T-cell (primary cell): ENCODE data around the gene FCER1G. TPM values are rescaled to one million over a fixed set of nuclear protein-coding genes. Genes with fewer than 3 reads are reported as not detected.

Experiments used
- ATAC-seq, 4 experiments: fragments of 200-7000 bp in 3 of 4; fragments of 150-1000 bp in 1 of 4; cut with Tn5 transposase; replicated peaks in 1 of 4; 1 replicate in 3 of 4; 2 replicates in 1 of 4; pipeline ENCODE4 v1.10.0; 2021; ENCODE audit warnings: moderate library complexity in 3 of 4, mild to moderate bottlenecking in 2 of 4, moderate number of reproducible peaks in 1 of 4
- CTCF ChIA-PET, 2 donors: fragments of 300-600 bp; sonication (Branson Sonifier 250); formaldehyde crosslinking; loops; one replicate each; lab custom pipeline; 2022; ENCODE audit warnings: antibody characterized with exemption in 2 of 2; lab: Charles Lee
- POLR2A ChIA-PET, 2 donors: fragments of 300-600 bp; sonication (Branson Sonifier 250); formaldehyde crosslinking; loops; one replicate each; lab custom pipeline; 2022; ENCODE audit warnings: antibody characterized with exemption in 2 of 2; lab: Charles Lee
- DNase-seq, 35 experiments: peaks; one replicate each; pipeline versions ENCODE4 v3.0.0 to v3.0.0-alpha.2; 2013 to 2023
- H3K27ac ChIP-seq: one replicate; pipeline ENCODE4 v1.5.1; 2013; ENCODE audit warnings: low read length
- H3K27me3 ChIP-seq, 2 experiments: replicated peaks in 1 of 2; 1 replicate in 1 of 2; 2 replicates in 1 of 2; pipeline versions ENCODE4 v1.6.1 to v1.7.0; 2013; ENCODE audit warnings: low read length in 1 of 2, mixed read lengths in 1 of 2; ENCODE audit not compliant: control insufficient read depth in 2 of 2, insufficient read depth in 2 of 2; ENCODE audit errors: extremely low read depth in 1 of 2
- H3K36me3 ChIP-seq, 2 donors: 1 replicate in 1 of 2; 2 replicates in 1 of 2; pipeline versions ENCODE4 v1.6.1 to v1.7.0; 2013; ENCODE audit warnings: low read length in 1 of 2; ENCODE audit not compliant: control insufficient read depth in 2 of 2, insufficient read depth in 1 of 2; ENCODE audit errors: extremely low read depth in 1 of 2
- H3K4me1 ChIP-seq, 2 experiments: 1 replicate in 1 of 2; 2 replicates in 1 of 2; pipeline versions ENCODE4 v1.6.1 to v1.7.0; 2013; ENCODE audit warnings: low read length in 2 of 2, mixed read lengths in 1 of 2; ENCODE audit not compliant: insufficient read depth in 2 of 2, control insufficient read depth in 1 of 2; ENCODE audit errors: extremely low read depth in 1 of 2
- H3K4me3 ChIP-seq, 2 donors: 1 replicate in 1 of 2; 2 replicates in 1 of 2; pipeline versions ENCODE4 v1.5.1 to v1.7.0; 2013; ENCODE audit warnings: mild to moderate bottlenecking in 2 of 2, low read length in 1 of 2, moderate library complexity in 1 of 2; ENCODE audit not compliant: control insufficient read depth in 1 of 2; ENCODE audit errors: extremely low read depth in 1 of 2
- H3K9me3 ChIP-seq: 2 replicates; pipeline ENCODE4 v1.7.0; 2013
- H3K27ac Mint-ChIP-seq, 2 donors: one replicate each; pipeline ENCODE4 v1.8.0; 2020 to 2021; ENCODE audit warnings: mild to moderate bottlenecking in 2 of 2, mixed read lengths in 2 of 2
- H3K27me3 Mint-ChIP-seq, 2 donors: one replicate each; pipeline ENCODE4 v1.8.0; 2021 to 2022; ENCODE audit warnings: mixed read lengths in 2 of 2
- H3K36me3 Mint-ChIP-seq: one replicate; pipeline ENCODE4 v1.8.0; 2021; ENCODE audit warnings: mixed read lengths
- H3K4me1 Mint-ChIP-seq, 3 donors: one replicate each; pipeline ENCODE4 v1.8.0; 2020 to 2022; ENCODE audit warnings: mixed read lengths in 3 of 3, mild to moderate bottlenecking in 1 of 3
- H3K4me3 Mint-ChIP-seq, 3 donors: one replicate each; pipeline ENCODE4 v1.8.0; 2020 to 2022; ENCODE audit warnings: mild to moderate bottlenecking in 3 of 3, mixed read lengths in 3 of 3, moderate library complexity in 3 of 3
- H3K9me3 Mint-ChIP-seq, 3 donors: one replicate each; pipeline ENCODE4 v1.8.0; 2020 to 2022; ENCODE audit warnings: mixed read lengths in 3 of 3
- WGBS: methylation state at CpG from one replicate; pipeline ENCODE4 v1.1.5; 2013; ENCODE audit warnings: missing lambda C conversion rate; ENCODE audit not compliant: insufficient coverage; 5-methylcytosine and 5-hydroxymethylcytosine counted together
- total RNA-seq, 35 experiments: library from RNA in 6 of 35; stranded (reverse) in 6 of 35; fragments of 120-200 nt in 1 of 35; gene quantifications; one replicate each; pipeline versions ENCODE4 v1.2.1 to v1.2.4 and lab custom pipeline; 2013 to 2026

The FCER1G gene
- total RNA-seq, 5 donors from 2014 or later (not counting 1 experiment from before 2014, with no cell fraction given) = 2.5 to 5.2 (median 3.5) TPM

DNA sequence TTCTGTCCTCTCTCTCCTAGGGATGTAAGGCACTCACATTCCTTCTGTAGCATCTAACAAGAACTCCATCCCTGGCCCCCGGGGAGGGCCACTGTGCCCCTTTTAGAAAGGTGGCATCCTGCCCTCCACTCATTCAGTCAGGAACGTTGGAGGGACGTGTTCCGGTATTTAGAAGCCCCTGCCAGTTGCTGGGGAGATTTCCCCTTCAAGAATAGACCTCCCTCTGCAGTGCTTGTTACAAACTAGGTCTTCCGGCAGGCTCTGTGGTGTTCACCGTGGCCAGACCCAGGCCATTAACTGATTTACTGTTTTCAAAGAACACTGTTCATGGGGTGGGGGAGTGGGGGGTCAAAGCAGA lies 44.2 kb downstream of the FCER1G start:
- Mint-ChIP-seq H3K9me3 (peaks cover 0 to 25% (median 12%) of the 10 kb centered on the region in 3 donors), H3K4me1 (peaks cover 19 to 25% (median 21%) of the 10 kb centered on the region in 3 donors), H3K4me3 (peak overlapping the region; percentile 57 to 80 (median 63)), H3K36me3 (peaks cover 17% of the 10 kb centered on the region), H3K27ac (peak overlapping the region in 1 of 2 donors; percentile 39), H3K27me3 (peaks cover 54 to 57% of the 10 kb centered on the region in 2 donors)
- ATAC-seq (no peak), DNase-seq (no peak)
- no peaks in the 10 kb centered on the region for H3K36me3 ChIP-seq
- peak overlapping the region in 1 of 2 donors; percentile 65 for H3K4me3 ChIP-seq
- H3K9me3 ChIP-seq = no peaks in the 10 kb centered on the region
- CTCF ChIA-PET = no interaction called here
- peaks cover 14 to 54% of the 10 kb centered on the region in 2 experiments for H3K27me3 ChIP-seq
- POLR2A ChIA-PET = no interaction called here
- H3K27ac ChIP-seq = no peak overlapping the region
- peaks cover 3 to 14% of the 10 kb centered on the region in 2 experiments for H3K4me1 ChIP-seq
- WGBS = no CpG with 5 or more reads among the region's 6 CpGs

DNA sequence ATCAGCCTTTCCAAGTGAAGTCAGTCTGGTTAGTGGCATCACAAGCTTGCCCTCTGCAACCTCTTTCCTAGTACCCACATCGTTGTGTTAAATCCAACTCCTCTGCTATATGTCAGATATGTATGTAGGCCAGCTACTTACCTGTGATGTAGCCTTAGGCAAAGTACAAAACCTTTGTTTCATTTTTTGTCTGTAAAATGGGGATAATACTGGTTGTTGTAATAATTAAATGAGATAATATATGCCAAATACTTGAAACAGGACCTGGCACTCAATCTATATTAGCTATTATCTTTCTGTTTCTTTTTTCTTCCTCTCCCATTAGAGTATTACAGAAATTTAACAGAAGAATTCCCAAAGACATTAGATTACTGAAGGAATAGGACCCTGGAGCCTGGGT lies 44.7 kb downstream of the FCER1G start:
- Mint-ChIP-seq H3K9me3 (peaks cover 0 to 25% (median 12%) of the 10 kb centered on the region in 3 donors), H3K4me3 (peak overlapping the region in 1 of 3 donors; percentile 80), H3K27ac (no peak overlapping the region), H3K4me1 (peaks cover 19 to 25% (median 21%) of the 10 kb centered on the region in 3 donors), H3K36me3 (peaks cover 17% of the 10 kb centered on the region), H3K27me3 (peaks cover 58 to 60% of the 10 kb centered on the region in 2 donors)
- H3K9me3 ChIP-seq = no peaks in the 10 kb centered on the region
- ChIA-PET POLR2A (no interaction called here), CTCF (interaction anchor here in 1 of 2 donors (0.6 to 1.2 kb wide), 2 partner anchors 10 to 41 kb away, joined by 3 read pairs; no protein-coding TSS in a partner anchor)
- ATAC-seq (no peak), DNase-seq (no peak)
- peaks cover 3 to 14% of the 10 kb centered on the region in 2 experiments for H3K4me1 ChIP-seq
- no CpG with 5 or more reads among the region's 1 CpG for WGBS
- no peak overlapping the region for H3K4me3 ChIP-seq
- H3K27me3 ChIP-seq = peaks cover 14 to 57% of the 10 kb centered on the region in 2 experiments
- no peaks in the 10 kb centered on the region for H3K36me3 ChIP-seq
- H3K27ac ChIP-seq = no peak overlapping the region

DNA sequence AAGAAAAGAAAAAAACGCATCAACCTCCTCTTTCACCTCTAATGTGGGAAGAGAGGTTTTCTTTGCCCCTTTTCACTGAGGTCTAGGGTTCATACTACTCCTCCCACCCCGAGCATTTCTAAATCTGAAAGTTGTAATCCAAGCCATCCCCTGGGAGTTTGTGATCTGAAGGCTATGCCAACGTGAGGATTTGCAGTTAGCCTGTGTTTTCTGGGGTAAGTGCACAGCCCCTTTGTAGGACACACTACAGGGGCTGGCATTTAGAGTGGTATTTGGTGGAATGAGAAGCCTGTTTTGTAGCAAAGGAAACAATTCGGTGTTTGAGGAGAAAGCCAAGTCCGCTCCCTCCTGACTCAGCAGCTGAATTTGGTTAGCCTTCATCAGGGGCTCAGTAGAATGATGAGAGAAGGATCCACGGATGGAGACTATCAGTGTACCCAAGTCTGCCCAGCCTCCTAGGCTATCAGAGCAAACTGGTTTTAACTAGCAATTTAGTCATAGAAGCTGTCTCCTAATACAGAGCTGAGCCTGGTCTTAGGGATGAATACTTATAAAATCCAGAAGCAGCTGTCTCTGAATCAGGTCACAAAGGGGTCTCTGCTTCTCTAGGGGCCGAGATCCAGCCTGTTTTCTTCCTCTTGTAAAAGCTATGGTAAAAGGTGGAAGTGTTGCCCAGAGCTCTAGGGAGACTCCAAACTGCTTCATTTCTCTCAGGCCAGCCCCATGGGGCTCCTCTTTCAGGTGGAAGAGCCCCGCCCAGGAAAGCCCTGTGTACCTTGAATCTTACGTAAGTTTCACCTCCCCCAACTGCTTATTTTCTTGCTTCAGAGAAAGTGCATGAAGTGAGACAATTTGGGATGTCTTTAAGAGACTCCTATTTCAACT lies 45.5 kb downstream of the FCER1G start:
- Histone ChIP-seq H3K36me3 (no peaks in the 10 kb centered on the region), H3K27me3 (peaks cover 14 to 61% of the 10 kb centered on the region in 2 experiments), H3K4me3 (no peak overlapping the region), H3K27ac (no peak overlapping the region), H3K4me1 (peaks cover 3 to 14% of the 10 kb centered on the region in 2 experiments), H3K9me3 (no peaks in the 10 kb centered on the region)
- Mint-ChIP-seq H3K27me3 (peaks cover 59 to 63% of the 10 kb centered on the region in 2 donors), H3K9me3 (peaks cover 0 to 23% (median 12%) of the 10 kb centered on the region in 3 donors), H3K4me3 (peak overlapping the region in 1 of 3 donors; percentile 80), H3K27ac (no peak overlapping the region), H3K36me3 (peaks cover 17% of the 10 kb centered on the region), H3K4me1 (peaks cover 19 to 25% (median 21%) of the 10 kb centered on the region in 3 donors)
- CTCF ChIA-PET = interaction anchor here in 1 of 2 donors (1.2 kb wide), 1 partner anchor 11 kb away, joined by 3 read pairs; no protein-coding TSS in a partner anchor
- POLR2A ChIA-PET = no interaction called here
- no peak for ATAC-seq
- no peak for DNase-seq
- 39% methylated on average over 3 of the region's 9 CpGs for WGBS

DNA sequence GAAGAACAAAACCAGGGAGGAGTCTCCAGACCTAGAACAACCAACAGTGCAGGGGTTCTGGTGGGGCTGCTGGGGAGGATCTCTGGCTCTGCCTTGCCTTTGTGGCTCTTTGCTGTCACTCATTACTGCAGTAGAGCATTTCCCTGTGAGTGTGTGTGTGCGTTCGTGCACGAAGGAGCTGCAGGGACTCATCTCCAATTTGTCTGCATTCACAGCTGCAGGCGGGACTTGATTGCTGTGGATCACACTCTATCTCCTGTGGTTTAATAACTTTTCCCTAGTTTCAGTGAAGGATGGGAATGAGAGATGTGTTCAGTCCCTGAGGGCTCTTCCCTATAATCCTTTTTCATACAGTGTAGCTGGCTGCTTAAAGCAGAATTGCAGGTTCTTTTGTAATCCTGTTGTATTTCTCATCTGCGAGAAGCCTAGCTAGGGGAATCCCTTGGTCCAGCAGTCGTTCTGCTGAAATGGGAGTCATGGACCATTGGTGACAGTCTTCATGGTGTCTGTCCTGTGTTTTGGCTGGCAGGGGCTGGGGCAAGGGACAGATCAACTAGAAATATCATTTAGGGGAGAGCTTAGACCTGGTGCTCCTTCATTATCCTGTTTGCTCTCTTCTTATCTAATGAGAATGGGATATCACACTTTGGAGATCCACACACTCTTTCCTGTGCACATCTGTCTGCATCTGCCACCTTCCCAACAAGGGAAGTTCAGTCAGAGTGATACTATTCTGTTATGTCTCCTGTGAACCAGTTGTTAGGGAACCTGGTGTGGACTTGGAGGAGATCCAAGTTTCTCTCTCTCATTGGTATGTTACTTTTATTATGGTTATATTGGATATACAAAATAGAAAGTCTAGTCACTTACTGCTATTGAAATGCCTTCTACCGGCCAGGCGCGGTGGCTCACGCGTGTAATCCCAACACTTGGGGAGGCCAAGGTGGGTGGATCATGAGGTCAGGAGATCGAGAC lies 46.5 kb downstream of the FCER1G start:
- Histone ChIP-seq H3K9me3 (no peaks in the 10 kb centered on the region), H3K4me1 (peaks cover 3 to 14% of the 10 kb centered on the region in 2 experiments), H3K36me3 (no peaks in the 10 kb centered on the region), H3K4me3 (no peak overlapping the region), H3K27ac (no peak overlapping the region), H3K27me3 (peaks cover 14 to 68% of the 10 kb centered on the region in 2 experiments)
- ChIA-PET POLR2A (no interaction called here), CTCF (no interaction called here)
- WGBS = 40% methylated on average over 1 of the region's 12 CpGs
- Mint-ChIP-seq H3K27ac (no peak overlapping the region), H3K4me3 (no peak overlapping the region), H3K4me1 (peaks cover 19 to 25% (median 21%) of the 10 kb centered on the region in 3 donors), H3K36me3 (peaks cover 16% of the 10 kb centered on the region), H3K27me3 (peaks cover 55 to 67% of the 10 kb centered on the region in 2 donors), H3K9me3 (peaks cover 0 to 15% (median 12%) of the 10 kb centered on the region in 3 donors)
- ATAC-seq (no peak), DNase-seq (no peak)

DNA sequence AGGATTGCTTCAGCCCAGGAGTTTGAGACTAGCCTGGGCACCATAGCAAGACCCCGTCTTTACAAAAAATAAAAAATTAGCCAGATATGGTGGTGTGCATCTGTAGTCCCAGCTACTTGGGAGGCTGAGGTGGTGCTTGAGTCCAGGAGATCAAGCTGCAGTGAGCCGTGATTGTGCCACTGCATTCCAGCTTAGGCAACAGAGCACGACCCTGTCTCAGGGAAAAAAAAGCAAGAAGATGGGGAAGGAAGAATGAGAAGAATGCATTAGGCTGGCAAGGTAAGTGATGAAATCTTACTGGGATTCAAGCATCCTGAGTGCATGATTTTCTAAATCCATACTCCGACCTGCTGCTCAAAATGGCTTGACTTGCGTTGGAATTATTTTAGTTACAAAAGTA lies 50.2 kb downstream of the FCER1G start:
- DNase-seq = no peak
- H3K27me3 Mint-ChIP-seq = peaks cover 30 to 35% of the 10 kb centered on the region in 2 donors

GRCh38 chr1:161266202-161266601 lies 51.1 kb downstream of the FCER1G start:
- Histone ChIP-seq H3K36me3 (no peaks in the 10 kb centered on the region), H3K27me3 (peaks cover 2 to 32% of the 10 kb centered on the region in 2 experiments), H3K4me3 (no peak overlapping the region), H3K9me3 (no peaks in the 10 kb centered on the region), H3K4me1 (no peaks in the 10 kb centered on the region), H3K27ac (no peak overlapping the region)
- H3K27me3 Mint-ChIP-seq = peaks cover 24 to 26% of the 10 kb centered on the region in 2 donors
- POLR2A ChIA-PET = no interaction called here
- H3K4me1 Mint-ChIP-seq = peaks cover 0 to 2% (median 0%) of the 10 kb centered on the region in 3 donors
- no peak for ATAC-seq
- H3K9me3 Mint-ChIP-seq = no peaks in the 10 kb centered on the region
- H3K27ac Mint-ChIP-seq = no peak overlapping the region
- CTCF ChIA-PET = no interaction called here
- no peak overlapping the region for H3K4me3 Mint-ChIP-seq
- H3K36me3 Mint-ChIP-seq = no peaks in the 10 kb centered on the region
- WGBS = no CpG with 5 or more reads among the region's 3 CpGs
- no peak for DNase-seq

More for the DNA sequence above, 50.2 kb downstream of the FCER1G start:
- no peak for ATAC-seq
- H3K4me3 Mint-ChIP-seq = no peak overlapping the region
- peaks cover 6 to 37% of the 10 kb centered on the region in 2 experiments for H3K27me3 ChIP-seq
- POLR2A ChIA-PET = no interaction called here
- WGBS = 94% methylated on average over 3 of the region's 5 CpGs
- no peaks in the 10 kb centered on the region for H3K4me1 ChIP-seq
- CTCF ChIA-PET = no interaction called here
- H3K4me3 ChIP-seq = no peak overlapping the region
- no peak overlapping the region for H3K27ac ChIP-seq
- H3K36me3 Mint-ChIP-seq = no peaks in the 10 kb centered on the region
- peaks cover 3 to 6% (median 5%) of the 10 kb centered on the region in 3 donors for H3K4me1 Mint-ChIP-seq
- no peaks in the 10 kb centered on the region for H3K9me3 Mint-ChIP-seq
- H3K9me3 ChIP-seq = no peaks in the 10 kb centered on the region
- H3K36me3 ChIP-seq = no peaks in the 10 kb centered on the region
- no peak overlapping the region for H3K27ac Mint-ChIP-seq
